HG03066 (cell line): ENCODE measurements around the gene DYDC1.
"Not testable (repeated sequence)": the region's sequence is repeated elsewhere in the genome, so short reads cannot be mapped to it uniquely, and the experiment has no call there.

Source experiments
- ATAC-seq: cut with Tn5 transposase; IDR thresholded peaks from one replicate; pipeline ENCODE4 v1.9.1; 2021; ENCODE audit warnings: low read depth; ENCODE audit not compliant: unreplicated experiment

The DYDC1 gene

GRCh38 chr10:80356563-80356988, at the start of gene DYDC1, which contains the start of gene DYDC2:
Gene DYDC1 (minus strand): TSS chr10:80356755. CDS start chr10:80352601, 4,154 bp downstream.
Gene DYDC2 (plus strand): TSS chr10:80356781. CDS start chr10:80362444, 5,663 bp downstream.
- ATAC-seq: no peak

DNA sequence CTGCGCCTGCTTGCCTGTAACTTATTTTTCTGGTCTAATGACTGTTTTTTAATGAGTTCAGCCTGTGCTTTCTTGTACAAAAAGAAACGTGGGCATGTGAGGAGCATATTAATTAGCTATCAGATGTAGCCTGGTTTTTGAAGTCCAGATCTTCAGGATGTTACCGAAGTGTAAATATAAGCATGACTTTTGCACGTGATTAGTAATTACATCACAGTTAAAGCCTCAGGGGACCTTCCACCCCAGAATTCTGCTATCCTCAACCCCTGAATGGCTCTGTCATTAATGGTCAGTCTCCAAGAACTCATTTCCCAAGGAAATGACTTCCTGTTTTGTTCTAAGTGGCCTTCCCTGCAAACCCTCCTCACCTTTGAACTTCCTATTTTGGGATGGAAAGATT, 49.6 kb upstream of the DYDC1 start:
- no peak for ATAC-seq

DNA sequence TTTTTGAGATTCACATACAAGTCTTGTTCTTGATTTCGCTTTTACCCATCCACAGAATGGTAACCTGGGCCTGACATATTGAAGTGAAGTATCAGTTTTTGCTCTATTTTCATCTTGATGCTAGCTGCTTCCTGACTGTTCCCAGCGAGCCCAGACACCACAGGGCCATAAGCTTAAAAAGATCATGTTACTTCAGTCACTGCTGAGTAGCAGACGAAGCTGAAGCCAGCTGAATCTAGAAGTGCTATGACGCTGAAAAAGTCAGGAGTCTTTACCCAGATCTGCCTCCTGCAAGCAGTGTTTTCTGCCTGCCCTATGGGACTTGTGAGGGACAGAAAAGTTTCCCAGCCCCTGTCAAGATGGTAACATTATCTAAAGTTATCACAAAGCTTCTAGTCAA, 49.1 kb upstream of the DYDC1 start:
- no peak for ATAC-seq

DNA sequence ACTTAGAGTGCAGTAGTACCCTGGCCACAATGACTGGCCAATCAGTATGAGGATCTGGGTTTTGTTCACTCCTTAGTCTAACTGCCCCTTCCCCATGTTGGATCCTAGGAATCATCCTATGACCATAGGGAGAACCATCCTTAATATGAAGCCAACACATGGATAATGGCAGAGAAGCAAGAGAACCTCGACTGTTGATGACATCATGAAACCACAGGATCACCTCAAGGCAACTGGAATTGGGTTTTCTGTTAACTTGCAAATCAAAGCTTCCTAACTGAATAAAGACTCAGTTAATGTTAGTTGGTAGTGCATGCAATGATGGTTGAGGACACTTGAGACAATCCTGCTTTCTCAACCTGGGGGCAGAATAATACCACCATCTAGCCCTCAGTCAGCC, 48.5 kb upstream of the DYDC1 start:
- no peak for ATAC-seq

GRCh38 chr10:80400136-80400804, 43.7 kb upstream of the DYDC1 start:
- ATAC-seq: no peak

GRCh38 chr10:80397014-80397413, 40.5 kb upstream of the DYDC1 start:
- no peak for ATAC-seq

GRCh38 chr10:80394358-80394916, 37.9 kb upstream of the DYDC1 start:
- ATAC-seq: no peak

DNA sequence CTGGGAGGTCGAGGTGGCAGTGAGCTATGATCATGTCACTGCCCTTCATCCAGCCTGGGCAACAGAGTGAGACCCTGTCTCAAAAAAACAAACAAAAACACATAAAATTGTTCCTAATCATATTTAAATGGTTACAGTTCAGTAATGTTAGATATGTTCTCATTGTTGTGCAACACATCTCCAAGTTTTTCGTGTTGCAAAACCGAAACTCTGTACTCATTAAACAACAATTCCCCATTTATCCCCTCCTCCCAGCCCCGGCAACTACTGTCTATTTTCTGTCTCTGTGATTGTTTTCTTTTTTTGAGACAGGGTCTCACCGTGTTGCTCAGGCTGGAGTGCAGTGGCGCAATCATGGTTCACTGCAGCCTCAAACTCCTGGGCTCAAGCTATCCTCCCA, 35.7 kb upstream of the DYDC1 start:
- no peak for ATAC-seq

GRCh38 chr10:80390740-80391139, 34.2 kb upstream of the DYDC1 start:
- ATAC-seq: no peak

DNA sequence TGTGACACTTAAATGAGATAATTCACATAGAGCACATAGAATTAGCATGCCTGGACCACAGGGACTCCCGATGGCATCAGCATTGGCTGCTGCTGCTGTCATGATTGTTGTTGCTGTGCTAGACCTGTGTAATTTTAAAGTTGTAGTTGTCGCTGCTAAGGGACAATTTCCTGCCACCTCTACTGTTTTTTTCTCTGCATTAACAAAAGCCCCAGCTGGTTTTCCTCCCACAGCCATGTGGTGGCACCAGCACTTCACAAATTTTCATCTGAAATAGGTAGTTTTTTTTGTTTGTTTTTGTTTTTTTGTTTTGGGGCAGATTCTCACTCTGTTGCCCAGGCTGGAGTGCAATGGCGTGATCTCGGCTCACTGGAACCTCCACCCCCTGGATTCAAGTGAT, 26.4 kb upstream of the DYDC1 start:
- ATAC-seq: no peak

DNA sequence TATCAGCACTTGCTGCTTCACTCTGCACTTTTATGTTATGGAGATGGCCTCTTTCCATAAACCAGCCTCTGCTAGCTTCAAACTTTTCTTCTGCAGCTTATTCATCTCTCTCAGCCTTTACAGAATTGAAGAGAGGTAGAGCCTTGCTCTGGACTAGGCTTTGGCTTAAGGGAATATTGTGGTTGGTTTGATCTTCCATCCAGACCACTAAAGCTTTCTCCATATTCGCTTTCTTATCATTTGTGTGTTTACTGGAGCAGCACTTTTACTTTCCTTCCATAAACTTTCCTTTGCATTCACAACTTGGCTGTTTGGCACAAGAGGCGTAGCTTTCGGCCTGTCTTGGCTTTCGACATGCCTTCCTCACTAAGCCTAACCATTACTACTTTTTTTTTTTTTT, 23.6 kb upstream of the DYDC1 start:
- ATAC-seq: no peak

DNA sequence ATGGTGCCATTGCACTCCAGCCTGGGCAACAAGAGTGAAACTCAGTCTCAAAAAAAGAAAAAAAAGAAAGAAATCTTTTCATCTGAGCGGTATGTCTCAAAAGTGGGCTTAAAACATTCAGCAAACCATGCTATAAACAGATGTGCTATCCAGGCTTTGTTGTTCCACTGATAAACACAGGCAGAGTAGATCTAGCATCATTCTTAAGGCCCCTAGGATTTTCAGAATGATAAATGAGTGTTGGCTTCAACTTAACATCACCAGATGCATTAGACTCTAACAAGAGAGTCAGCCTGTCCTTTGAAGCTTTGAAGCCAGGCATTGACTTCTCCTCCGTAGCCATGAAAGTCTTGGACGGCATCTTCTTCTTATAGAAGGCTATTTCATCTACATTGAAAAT, 23.1 kb upstream of the DYDC1 start:
- ATAC-seq: no peak

DNA sequence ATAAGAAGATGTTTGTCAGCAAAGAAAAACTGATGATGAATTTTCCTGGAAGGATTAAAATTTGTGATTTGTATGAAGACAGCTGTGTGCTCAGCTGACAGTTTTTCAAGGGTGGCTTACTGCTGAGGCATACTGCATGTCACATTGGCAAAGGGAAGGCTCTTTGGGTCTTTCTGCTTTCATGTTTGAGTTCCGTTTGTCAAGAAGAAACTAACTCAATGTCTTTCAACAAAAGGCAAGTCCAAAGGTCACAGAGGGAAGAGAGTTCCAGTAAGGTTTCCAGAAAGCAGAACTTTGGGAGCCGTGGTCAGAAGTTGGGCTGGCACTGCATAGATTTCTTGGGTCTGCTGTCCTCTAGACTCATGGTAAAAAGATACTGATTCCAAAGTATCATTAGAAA, 16.9 kb upstream of the DYDC1 start:
- no peak for ATAC-seq

DNA sequence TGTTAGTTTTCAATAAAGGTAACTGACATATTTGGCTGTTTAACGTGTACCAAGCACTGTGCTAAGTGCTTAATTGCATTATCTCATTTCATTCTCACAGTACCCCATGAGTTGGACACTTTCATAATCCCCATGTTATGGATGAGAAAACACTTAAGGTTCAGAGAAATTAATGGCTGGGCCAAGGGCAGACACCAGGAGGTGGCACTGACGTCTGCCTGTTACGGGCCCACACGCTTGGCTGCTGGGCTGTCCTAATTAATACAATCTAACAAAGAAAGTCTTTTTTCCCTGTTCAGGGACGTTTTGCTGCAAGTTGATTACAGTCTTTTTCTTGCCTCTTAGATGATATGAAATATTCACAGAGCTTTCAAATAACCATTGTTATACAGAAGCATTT, 16.1 kb upstream of the DYDC1 start:
- ATAC-seq: no peak

DNA sequence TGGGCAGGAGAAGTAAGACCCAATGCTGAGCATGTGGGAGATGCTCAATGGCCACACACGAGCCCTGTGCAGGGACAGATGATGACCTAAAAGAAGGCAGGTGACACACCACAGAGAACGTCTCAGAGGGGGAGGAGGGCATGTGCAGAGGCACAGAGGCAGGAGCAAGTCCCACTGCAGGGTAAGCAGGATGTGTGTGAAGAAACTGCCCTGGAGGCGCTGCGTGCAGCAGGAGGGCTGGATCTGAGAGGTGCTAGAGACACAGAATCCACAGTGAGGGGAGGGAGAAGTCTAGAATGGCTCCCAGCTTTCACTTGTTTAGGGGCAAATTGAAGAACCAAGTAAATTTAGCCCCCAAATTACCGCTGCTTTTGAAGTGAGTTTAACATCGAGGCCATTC, 14.9 kb upstream of the DYDC1 start:
- ATAC-seq: no peak

DNA sequence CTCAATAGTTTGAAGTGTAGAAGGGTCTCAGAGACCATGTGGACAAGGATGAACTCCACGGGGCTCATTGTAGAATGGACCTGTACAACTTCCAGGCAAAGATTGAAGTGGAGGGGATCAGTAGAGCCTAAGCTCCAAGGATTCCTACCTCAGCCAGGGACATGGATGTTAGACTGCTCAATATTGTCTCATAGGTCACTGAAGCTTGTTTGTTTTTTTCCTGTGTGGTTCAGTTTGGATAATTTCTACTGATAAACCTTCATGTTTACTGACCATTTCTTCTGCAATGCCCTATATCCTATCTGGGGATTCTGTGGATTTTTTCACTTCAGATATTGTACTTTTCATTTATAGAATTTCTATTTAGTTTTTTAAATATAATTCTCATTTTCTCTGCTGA, 9.0 kb upstream of the DYDC1 start:
- ATAC-seq: no peak

DNA sequence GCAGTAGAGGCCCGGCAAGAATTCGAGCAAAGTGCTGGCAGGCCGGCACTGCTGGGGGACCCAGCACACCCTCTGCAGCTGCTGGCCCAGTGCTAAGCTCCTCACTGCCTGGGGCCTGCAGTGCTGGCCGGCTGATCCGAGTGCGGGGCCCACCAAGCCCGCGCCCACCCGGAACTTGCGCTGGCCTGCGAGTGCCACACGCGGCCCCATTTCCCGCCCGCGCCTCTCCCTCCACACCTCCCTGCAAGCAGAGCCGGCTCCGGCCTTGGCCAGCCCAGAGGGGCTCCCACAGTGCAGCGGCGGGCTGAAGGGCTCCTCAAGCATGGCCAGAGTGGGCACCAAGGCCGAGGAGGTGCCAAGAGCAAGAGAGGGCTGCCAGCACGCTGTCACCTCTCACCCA, 3.1 kb upstream of the DYDC1 start:
- no peak for ATAC-seq

DNA sequence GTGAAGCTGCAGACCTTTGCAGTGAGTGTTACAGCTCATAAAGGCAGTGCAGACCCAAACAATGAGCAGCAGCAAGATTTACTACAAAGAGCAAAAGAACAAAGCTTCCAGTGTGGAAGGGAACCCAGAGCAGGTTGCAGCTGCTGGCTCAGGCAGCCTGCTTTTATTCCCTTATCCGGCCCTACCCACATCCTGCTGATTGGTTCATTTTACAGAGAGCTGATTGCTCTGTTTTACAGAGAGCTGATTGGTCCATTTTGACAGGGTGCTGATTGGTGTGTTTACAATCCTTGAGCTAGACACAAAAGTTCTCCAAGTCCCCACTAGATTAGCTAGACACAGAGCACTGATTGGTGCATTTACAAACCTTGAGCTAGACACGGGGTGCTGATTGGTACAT, 2.4 kb upstream of the DYDC1 start:
- not testable (repeated sequence) for ATAC-seq

- ATAC-seq: no peak
These were observed 1.2 kb upstream of the DYDC1 start for GRCh38 chr10:80357851-80358125.

- ATAC-seq: no peak
These were observed 665 bp upstream of the DYDC1 start for GRCh38 chr10:80356989-80357850.

GRCh38 chr10:80351220-80351619, 5.3 kb downstream of the DYDC1 start:
- no peak for ATAC-seq

DNA sequence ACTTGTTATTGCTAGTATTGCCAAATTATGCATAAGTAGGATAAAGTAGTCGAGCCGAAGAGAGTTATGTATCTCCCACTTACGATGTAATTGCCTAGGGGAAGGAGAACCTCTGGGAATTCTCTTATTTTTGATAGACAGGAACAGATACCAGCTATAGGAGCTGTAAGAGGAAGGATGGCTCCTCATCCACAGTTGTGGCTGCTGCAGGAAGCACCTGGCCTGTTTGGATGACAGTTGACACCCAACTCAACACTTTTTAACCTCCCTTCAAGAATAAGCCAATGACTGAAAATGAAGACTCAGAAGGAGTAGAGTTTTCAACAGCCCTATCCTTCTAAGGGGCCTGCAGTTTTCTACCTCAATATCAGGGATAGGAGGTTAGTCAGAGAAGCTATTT, 6.3 kb downstream of the DYDC1 start:
- no peak for ATAC-seq
